NT2/D1 (cell line): Measurements from ENCODE around the gene ARL15.

Experiments
- SUZ12 ChIP-seq: IDR thresholded peaks from 2 replicates; pipeline ENCODE4 v1.6.1; 2011; ENCODE audit not compliant: insufficient read length, insufficient read depth; ENCODE audit errors: extremely low read depth
- YY1 ChIP-seq: IDR thresholded peaks from 2 replicates; pipeline ENCODE4 v1.6.1; 2011; ENCODE audit not compliant: insufficient read length, insufficient read depth

DNA sequence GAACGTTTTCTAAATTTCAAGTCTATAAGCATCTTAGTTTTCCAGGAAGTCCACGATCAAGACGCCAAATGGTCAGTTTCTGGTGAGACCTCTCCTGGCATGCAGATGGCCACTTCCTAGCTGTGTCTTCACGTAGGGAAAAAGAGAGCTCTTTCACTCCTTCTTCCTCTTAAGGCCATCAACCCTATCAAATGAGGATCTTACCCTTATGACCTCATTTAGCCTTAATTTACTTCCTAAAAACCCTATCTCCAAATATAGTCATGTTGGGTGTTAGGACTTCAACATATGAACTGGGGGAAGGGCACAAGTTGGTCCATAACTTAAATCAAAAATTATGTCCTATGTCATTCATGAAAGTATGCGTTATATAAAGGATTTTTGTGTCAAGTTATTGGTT, 229.5 kb downstream of the ARL15 start:
- TF ChIP-seq YY1: no peak
- no peak for TF ChIP-seq SUZ12
